WTC11 (cell line): ENCODE results near the gene MESD. TPM values are rescaled to one million over a fixed set of nuclear protein-coding genes. Genes with fewer than 3 reads are reported as not detected.

Source experiments
- ATAC-seq: fragments of 200-7000 bp; cut with Tn5 transposase; 2 replicates; pipeline ENCODE4 v1.10.0; 2021; ENCODE audit warnings: mild to moderate bottlenecking, moderate library complexity
- CTCF ChIA-PET: fragments of 300-600 bp; sonication (Branson Sonifier 250); formaldehyde crosslinking; loops from one replicate; lab custom pipeline; 2021; ENCODE audit warnings: antibody characterized with exemption; lab: Charles Lee
- POLR2A ChIA-PET: fragments of 350-600 bp; sonication (Branson Sonifier 250); formaldehyde crosslinking; loops from one replicate; lab custom pipeline; 2021; ENCODE audit warnings: antibody characterized with exemption; lab: Charles Lee
- DNase-seq: peaks from one replicate; pipeline ENCODE4 v3.0.0; 2021; ENCODE audit warnings: low spot score
- H3K27ac Mint-ChIP-seq: 2 replicates; pipeline ENCODE4 v1.8.0; 2021; ENCODE audit warnings: mixed read lengths
- H3K27me3 Mint-ChIP-seq: 2 replicates; pipeline ENCODE4 v1.8.0; 2021; ENCODE audit warnings: low read depth, mild to moderate bottlenecking, moderate library complexity, mixed read lengths
- H3K36me3 Mint-ChIP-seq: 2 replicates; pipeline ENCODE4 v1.8.0; 2021; ENCODE audit warnings: mixed read lengths
- H3K4me1 Mint-ChIP-seq: 2 replicates; pipeline ENCODE4 v1.8.0; 2022; ENCODE audit warnings: mixed read lengths
- H3K4me3 Mint-ChIP-seq: 2 replicates; pipeline ENCODE4 v1.8.0; 2021; ENCODE audit warnings: mild to moderate bottlenecking, moderate library complexity, mixed read lengths
- H3K9me3 Mint-ChIP-seq: 2 replicates; pipeline ENCODE4 v1.8.0; 2021; ENCODE audit warnings: mixed read lengths
- CREB1 ChIP-seq: sonication (generic); formaldehyde crosslinking; IDR thresholded peaks from 2 replicates; pipeline ENCODE4 v1.8.0; 2023; ENCODE audit warnings: mild to moderate bottlenecking, missing genetic modification reagents
- E2F4 ChIP-seq: sonication (generic); formaldehyde crosslinking; IDR thresholded peaks from 2 replicates; pipeline ENCODE4 v1.8.1; 2022; ENCODE audit warnings: low read depth, mild to moderate bottlenecking, moderate library complexity, missing genetic modification reagents, borderline replicate concordance
- ELF4 ChIP-seq: sonication (generic); formaldehyde crosslinking; IDR thresholded peaks from 2 replicates; pipeline ENCODE4 v1.8.1; 2022; ENCODE audit warnings: low read depth, mild to moderate bottlenecking, moderate library complexity, missing genetic modification reagents
- ESRRA ChIP-seq: sonication (generic); formaldehyde crosslinking; IDR thresholded peaks from 2 replicates; pipeline ENCODE4 v1.8.1; 2022; ENCODE audit warnings: mild to moderate bottlenecking, missing genetic modification reagents, borderline replicate concordance
- ETV6 ChIP-seq: sonication (generic); formaldehyde crosslinking; IDR thresholded peaks from 2 replicates; pipeline ENCODE4 v1.8.1; 2022; ENCODE audit warnings: mild to moderate bottlenecking, missing genetic modification reagents
- FOXP1 ChIP-seq: sonication (generic); formaldehyde crosslinking; IDR thresholded peaks from 2 replicates; pipeline ENCODE4 v1.8.0; 2022; ENCODE audit warnings: missing genetic modification reagents, mild to moderate bottlenecking, moderate library complexity, borderline replicate concordance
- OVOL2 ChIP-seq: fragments of 250-450 bp; sonication (Bioruptor Pico); IDR thresholded peaks from 2 replicates; pipeline ENCODE4 v1.9.0; 2021; ENCODE audit warnings: mild to moderate bottlenecking, borderline replicate concordance
- PRRX2 ChIP-seq: fragments of 250-450 bp; sonication (Bioruptor Pico); IDR thresholded peaks from 2 replicates; pipeline ENCODE4 v1.8.0; 2021; ENCODE audit warnings: mild to moderate bottlenecking
- SOX15 ChIP-seq: fragments of 250-450 bp; sonication (Bioruptor Pico); IDR thresholded peaks from 2 replicates; pipeline ENCODE4 v1.9.0; 2021; ENCODE audit warnings: mild to moderate bottlenecking
- STAT6 ChIP-seq: sonication (generic); formaldehyde crosslinking; conservative IDR thresholded peaks from 2 replicates; pipeline ENCODE4 v1.8.1; 2023; ENCODE audit warnings: mild to moderate bottlenecking, low read depth, missing genetic modification reagents, moderate library complexity
- ZNF121 ChIP-seq: sonication (generic); formaldehyde crosslinking; IDR thresholded peaks from 2 replicates; pipeline ENCODE4 v1.8.0; 2023; ENCODE audit warnings: missing genetic modification reagents
- ZNF219 ChIP-seq: sonication (generic); formaldehyde crosslinking; IDR thresholded peaks from 2 replicates; pipeline ENCODE4 v1.8.0; 2023; ENCODE audit warnings: missing genetic modification reagents, mild to moderate bottlenecking, borderline replicate concordance
- ZNF512 ChIP-seq: sonication (generic); formaldehyde crosslinking; IDR thresholded peaks from 2 replicates; pipeline ENCODE4 v1.8.1; 2022; ENCODE audit warnings: missing genetic modification reagents, borderline replicate concordance
- total RNA-seq: library from RNA; stranded (reverse); gene quantifications from 3 replicates; pipeline ENCODE4 v1.2.3, GENCODE V29; 2021
- TF ChIP-seq, protein P1 (sequence below): sonication (generic); formaldehyde crosslinking; IDR thresholded peaks from 2 replicates; pipeline ENCODE4 v1.8.0; 2022; ENCODE audit warnings: mild to moderate bottlenecking, missing genetic modification reagents
- TF ChIP-seq, protein P2 (sequence below): sonication (generic); formaldehyde crosslinking; IDR thresholded peaks from 2 replicates; pipeline ENCODE4 v1.8.1; 2022; ENCODE audit warnings: mild to moderate bottlenecking, missing genetic modification reagents, moderate library complexity, borderline replicate concordance
- TF ChIP-seq, protein P3 (sequence below): sonication (generic); formaldehyde crosslinking; IDR thresholded peaks from 2 replicates; pipeline ENCODE4 v1.8.0; 2023; ENCODE audit warnings: missing genetic modification reagents, mild to moderate bottlenecking, borderline replicate concordance

The MESD gene
- total RNA-seq, 1 experiment from 2014 or later, result 28.3 TPM

- TF ChIP-seq, protein P1, sequence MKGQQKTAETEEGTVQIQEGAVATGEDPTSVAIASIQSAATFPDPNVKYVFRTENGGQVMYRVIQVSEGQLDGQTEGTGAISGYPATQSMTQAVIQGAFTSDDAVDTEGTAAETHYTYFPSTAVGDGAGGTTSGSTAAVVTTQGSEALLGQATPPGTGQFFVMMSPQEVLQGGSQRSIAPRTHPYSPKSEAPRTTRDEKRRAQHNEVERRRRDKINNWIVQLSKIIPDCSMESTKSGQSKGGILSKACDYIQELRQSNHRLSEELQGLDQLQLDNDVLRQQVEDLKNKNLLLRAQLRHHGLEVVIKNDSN, result no peak
- no peak for TF ChIP-seq STAT6
- no peak for TF ChIP-seq ZNF512 (CRISPR knock-in tag)
- no peak for TF ChIP-seq E2F4
- no peak for TF ChIP-seq SOX15 (CRISPR knock-in tag)
Measured at GRCh38 chr15:80929689-80930088, 59.9 kb downstream of the MESD start (continued).

DNA sequence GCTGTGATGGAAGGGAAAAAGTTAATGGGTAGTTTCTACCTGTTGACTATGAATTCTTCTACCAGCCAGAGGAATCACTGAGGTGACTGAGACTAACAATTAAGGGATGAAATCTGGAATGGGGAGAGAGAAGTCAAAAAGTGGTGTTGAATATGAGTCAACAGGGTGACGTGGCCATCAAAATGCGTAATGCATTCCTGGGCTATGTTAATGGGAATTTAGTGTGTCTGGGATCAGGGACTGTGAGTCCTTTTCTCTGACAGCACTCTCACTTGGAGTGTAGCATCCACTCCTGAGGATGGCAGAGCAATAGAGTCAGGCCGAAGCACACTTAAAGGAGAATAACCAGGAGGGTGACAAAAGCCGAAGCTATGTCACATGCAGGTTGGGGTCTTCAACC lies 60.4 kb downstream of the MESD start:
- ATAC-seq, result no peak
- H3K27ac Mint-ChIP-seq, result no peak overlapping the region
- ChIA-PET POLR2A (no interaction called here), CTCF (no interaction called here)
- H3K9me3 Mint-ChIP-seq, result no peaks in the 10 kb centered on the region
- H3K36me3 Mint-ChIP-seq, result no peaks in the 10 kb centered on the region
- H3K4me1 Mint-ChIP-seq, result no peaks in the 10 kb centered on the region
- H3K4me3 Mint-ChIP-seq, result no peak overlapping the region
- TF ChIP-seq, protein P2, sequence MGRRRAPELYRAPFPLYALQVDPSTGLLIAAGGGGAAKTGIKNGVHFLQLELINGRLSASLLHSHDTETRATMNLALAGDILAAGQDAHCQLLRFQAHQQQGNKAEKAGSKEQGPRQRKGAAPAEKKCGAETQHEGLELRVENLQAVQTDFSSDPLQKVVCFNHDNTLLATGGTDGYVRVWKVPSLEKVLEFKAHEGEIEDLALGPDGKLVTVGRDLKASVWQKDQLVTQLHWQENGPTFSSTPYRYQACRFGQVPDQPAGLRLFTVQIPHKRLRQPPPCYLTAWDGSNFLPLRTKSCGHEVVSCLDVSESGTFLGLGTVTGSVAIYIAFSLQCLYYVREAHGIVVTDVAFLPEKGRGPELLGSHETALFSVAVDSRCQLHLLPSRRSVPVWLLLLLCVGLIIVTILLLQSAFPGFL (CRISPR knock-in tag), result no peak
- no peak for TF ChIP-seq ZNF219 (CRISPR knock-in tag)
- TF ChIP-seq, protein P3, sequence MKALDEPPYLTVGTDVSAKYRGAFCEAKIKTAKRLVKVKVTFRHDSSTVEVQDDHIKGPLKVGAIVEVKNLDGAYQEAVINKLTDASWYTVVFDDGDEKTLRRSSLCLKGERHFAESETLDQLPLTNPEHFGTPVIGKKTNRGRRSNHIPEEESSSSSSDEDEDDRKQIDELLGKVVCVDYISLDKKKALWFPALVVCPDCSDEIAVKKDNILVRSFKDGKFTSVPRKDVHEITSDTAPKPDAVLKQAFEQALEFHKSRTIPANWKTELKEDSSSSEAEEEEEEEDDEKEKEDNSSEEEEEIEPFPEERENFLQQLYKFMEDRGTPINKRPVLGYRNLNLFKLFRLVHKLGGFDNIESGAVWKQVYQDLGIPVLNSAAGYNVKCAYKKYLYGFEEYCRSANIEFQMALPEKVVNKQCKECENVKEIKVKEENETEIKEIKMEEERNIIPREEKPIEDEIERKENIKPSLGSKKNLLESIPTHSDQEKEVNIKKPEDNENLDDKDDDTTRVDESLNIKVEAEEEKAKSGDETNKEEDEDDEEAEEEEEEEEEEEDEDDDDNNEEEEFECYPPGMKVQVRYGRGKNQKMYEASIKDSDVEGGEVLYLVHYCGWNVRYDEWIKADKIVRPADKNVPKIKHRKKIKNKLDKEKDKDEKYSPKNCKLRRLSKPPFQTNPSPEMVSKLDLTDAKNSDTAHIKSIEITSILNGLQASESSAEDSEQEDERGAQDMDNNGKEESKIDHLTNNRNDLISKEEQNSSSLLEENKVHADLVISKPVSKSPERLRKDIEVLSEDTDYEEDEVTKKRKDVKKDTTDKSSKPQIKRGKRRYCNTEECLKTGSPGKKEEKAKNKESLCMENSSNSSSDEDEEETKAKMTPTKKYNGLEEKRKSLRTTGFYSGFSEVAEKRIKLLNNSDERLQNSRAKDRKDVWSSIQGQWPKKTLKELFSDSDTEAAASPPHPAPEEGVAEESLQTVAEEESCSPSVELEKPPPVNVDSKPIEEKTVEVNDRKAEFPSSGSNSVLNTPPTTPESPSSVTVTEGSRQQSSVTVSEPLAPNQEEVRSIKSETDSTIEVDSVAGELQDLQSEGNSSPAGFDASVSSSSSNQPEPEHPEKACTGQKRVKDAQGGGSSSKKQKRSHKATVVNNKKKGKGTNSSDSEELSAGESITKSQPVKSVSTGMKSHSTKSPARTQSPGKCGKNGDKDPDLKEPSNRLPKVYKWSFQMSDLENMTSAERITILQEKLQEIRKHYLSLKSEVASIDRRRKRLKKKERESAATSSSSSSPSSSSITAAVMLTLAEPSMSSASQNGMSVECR (CRISPR knock-in tag), result no peak
- TF ChIP-seq OVOL2 (CRISPR knock-in tag), result no peak
- no peak for DNase-seq
- no peaks in the 10 kb centered on the region for H3K27me3 Mint-ChIP-seq

DNA sequence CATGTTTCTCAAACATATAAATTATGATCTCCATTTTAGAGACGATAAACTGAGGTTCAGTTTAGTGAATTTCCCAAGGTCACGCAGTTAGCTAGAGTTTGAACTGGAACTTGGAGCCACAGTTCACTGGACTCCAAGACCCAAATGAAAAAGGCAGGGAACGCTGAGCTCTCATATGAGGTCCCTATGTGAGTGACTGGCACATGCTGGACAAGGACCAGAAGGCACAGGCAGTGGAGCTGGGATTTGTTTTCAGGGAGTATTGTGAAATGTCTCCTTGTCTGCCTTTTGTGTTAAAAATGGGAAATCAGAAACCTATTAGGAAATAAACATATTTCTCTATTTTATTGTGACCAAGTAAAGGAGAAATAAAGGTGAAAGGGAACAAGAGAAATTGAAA lies 63.5 kb downstream of the MESD start:
- ATAC-seq (no peak), DNase-seq (no peak)
- ChIA-PET CTCF (interaction anchor here (0.9 kb wide), 1 partner anchor 340 kb away, joined by 3 read pairs; no protein-coding TSS in a partner anchor), POLR2A (no interaction called here)
- no peak overlapping the region for H3K4me3 Mint-ChIP-seq
- no peaks in the 10 kb centered on the region for H3K4me1 Mint-ChIP-seq
- H3K36me3 Mint-ChIP-seq, result no peaks in the 10 kb centered on the region
- H3K27ac Mint-ChIP-seq, result no peak overlapping the region; the same call in 1 of the 2 replicates
- no peaks in the 10 kb centered on the region for H3K27me3 Mint-ChIP-seq
- no peaks in the 10 kb centered on the region for H3K9me3 Mint-ChIP-seq
- TF ChIP-seq ELF4 (CRISPR knock-in tag) (no peak), ESRRA (no peak), ETV6 (CRISPR knock-in tag) (no peak), FOXP1 (CRISPR knock-in tag) (no peak), ZNF512 (CRISPR knock-in tag) (no peak), PRRX2 (CRISPR knock-in tag) (no peak), ZNF121 (CRISPR knock-in tag) (no peak), CREB1 (CRISPR knock-in tag) (no peak)
